Measurements from ENCODE around the gene NOL4L. TPM values are rescaled to one million over a fixed set of nuclear protein-coding genes. Genes with fewer than 3 reads are reported as not detected.

NOL4L gene
- total and polyA plus RNA-seq, 2 donors (not counting 3 experiments of a cell fraction or from before 2014, with no cell fraction given), result 55.2 to 79.6 TPM

DNA sequence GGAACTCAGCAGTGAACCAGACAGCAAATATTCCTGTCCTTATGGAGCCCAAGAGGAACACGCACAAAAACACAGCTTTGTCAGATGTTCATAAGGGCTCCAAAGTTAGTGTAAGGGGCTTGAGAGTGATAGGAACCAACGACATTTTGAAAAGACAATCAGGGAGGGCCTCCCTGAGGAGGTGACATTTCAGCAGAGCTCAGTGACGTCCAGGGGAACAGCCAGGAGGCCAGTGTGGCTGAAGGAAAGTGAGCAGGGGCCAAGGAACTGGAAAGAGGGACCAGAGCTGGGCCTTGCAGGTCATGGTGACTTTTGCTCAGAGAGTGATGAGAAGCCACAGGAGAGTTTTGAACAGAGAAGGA is 16.1 kb downstream of the NOL4L start:
- H3K9ac ChIP-seq (replicated peaks; ENCODE audit: extremely low read depth, insufficient read depth, low read length), result no peak overlapping the region
- H3K4me2 ChIP-seq (ENCODE audit: insufficient read depth, low read length), result no peak overlapping the region
- POLR2A ChIA-PET, result no interaction called here
- no peaks in the 10 kb centered on the region for H3K9me3 ChIP-seq (replicated peaks; ENCODE audit: control insufficient read depth, insufficient read depth, low read length)
- no peaks in the 10 kb centered on the region for H3K4me1 ChIP-seq (ENCODE audit: control insufficient read depth, extremely low read depth, insufficient read depth, low read length)
- no peaks in the 10 kb centered on the region for H3K79me2 ChIP-seq (ENCODE audit: control insufficient read depth, insufficient read depth, low read length)
- H3K36me3 ChIP-seq (ENCODE audit: control insufficient read depth in 2 of 2, extremely low read depth in 1 of 2, insufficient read depth in 2 of 2, low read length in 2 of 2), result no peaks in the 10 kb centered on the region
- H3K9me1 ChIP-seq (replicated peaks; ENCODE audit: control insufficient read depth, extremely low read depth, insufficient read depth, low read length), result no peaks in the 10 kb centered on the region
- BruUV-seq (replicated peaks), result no TSS peak
- CTCF ChIA-PET, result interaction anchor here (1.1 to 1.5 kb wide), 2 partner anchors 10 to 27 kb away, joined by 3 read pairs; no protein-coding TSS in a partner anchor
- intact Hi-C loops (cut with micrococcal nuclease) (no loop called here), dilution Hi-C loops (cut with MboI; ENCODE audit: extremely low pct_ligation_motif_present, low sequenced_read_pairs) (no loop called here)
- no peak overlapping the region for H2AFZ ChIP-seq (ENCODE audit: low read depth, low read length)
- no peaks in the 10 kb centered on the region for H4K20me1 ChIP-seq (replicated peaks; ENCODE audit: control insufficient read depth, extremely low read depth, insufficient read depth, low read length)
- no peak for TF ChIP-seq MYC (IDR thresholded peaks at IDR 0.05; ENCODE audit: low read depth, low read length)
- TF ChIP-seq, protein P1, sequence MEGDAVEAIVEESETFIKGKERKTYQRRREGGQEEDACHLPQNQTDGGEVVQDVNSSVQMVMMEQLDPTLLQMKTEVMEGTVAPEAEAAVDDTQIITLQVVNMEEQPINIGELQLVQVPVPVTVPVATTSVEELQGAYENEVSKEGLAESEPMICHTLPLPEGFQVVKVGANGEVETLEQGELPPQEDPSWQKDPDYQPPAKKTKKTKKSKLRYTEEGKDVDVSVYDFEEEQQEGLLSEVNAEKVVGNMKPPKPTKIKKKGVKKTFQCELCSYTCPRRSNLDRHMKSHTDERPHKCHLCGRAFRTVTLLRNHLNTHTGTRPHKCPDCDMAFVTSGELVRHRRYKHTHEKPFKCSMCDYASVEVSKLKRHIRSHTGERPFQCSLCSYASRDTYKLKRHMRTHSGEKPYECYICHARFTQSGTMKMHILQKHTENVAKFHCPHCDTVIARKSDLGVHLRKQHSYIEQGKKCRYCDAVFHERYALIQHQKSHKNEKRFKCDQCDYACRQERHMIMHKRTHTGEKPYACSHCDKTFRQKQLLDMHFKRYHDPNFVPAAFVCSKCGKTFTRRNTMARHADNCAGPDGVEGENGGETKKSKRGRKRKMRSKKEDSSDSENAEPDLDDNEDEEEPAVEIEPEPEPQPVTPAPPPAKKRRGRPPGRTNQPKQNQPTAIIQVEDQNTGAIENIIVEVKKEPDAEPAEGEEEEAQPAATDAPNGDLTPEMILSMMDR (IDR thresholded peaks at IDR 0.05; ENCODE audit: extremely low read depth in 1 of 2, insufficient read depth in 1 of 2, low read depth in 1 of 2, low read length in 2 of 2), result no peak
- TF ChIP-seq FOS (IDR thresholded peaks at IDR 0.05; ENCODE audit: borderline replicate concordance, insufficient read depth, low read length), result no peak
- no peak for TF ChIP-seq JUN (IDR thresholded peaks at IDR 0.05; ENCODE audit: borderline replicate concordance, insufficient read depth, insufficient read length, low read depth)
- no peak for TF ChIP-seq GATA2 (IDR thresholded peaks at IDR 0.05; ENCODE audit: insufficient read depth, insufficient read length, low read depth, low read length)
- TF ChIP-seq POLR2A (IDR thresholded peaks at IDR 0.05; ENCODE audit: low read depth, low read length), result no peak
- H3K27ac ChIP-seq (ENCODE audit: insufficient read depth, low read depth, low read length), result no peak overlapping the region
- H3K4me3 ChIP-seq (replicated peaks in 1 of 3; ENCODE audit: insufficient read depth in 1 of 3, low read depth in 1 of 3, low read length in 3 of 3), result no peak overlapping the region
- DNase-seq (ENCODE audit: low read depth, low spot score), result no peak
- no peaks in the 10 kb centered on the region for H3K27me3 ChIP-seq (ENCODE audit: control insufficient read depth in 2 of 2, insufficient read depth in 2 of 2, low read length in 2 of 2)
- no peak for FAIRE-seq

All from endothelial cell of umbilical vein (primary cell).